Nephron (organoid): ENCODE results near the gene IFT88.

Experiments used
- H3K27ac Mint-ChIP-seq, 3 experiments: 2 replicates each; pipeline ENCODE4 v1.8.0; 2020; ENCODE audit warnings: mixed read lengths in 3 of 3, mild to moderate bottlenecking in 2 of 3, moderate library complexity in 1 of 3
- H3K27me3 Mint-ChIP-seq: 2 replicates; pipeline ENCODE4 v1.8.0; 2021; ENCODE audit warnings: low read depth, mild to moderate bottlenecking, moderate library complexity, mixed read lengths
- H3K36me3 Mint-ChIP-seq: 2 replicates; pipeline ENCODE4 v1.8.0; 2020; ENCODE audit warnings: low read depth, mixed read lengths
- H3K4me1 Mint-ChIP-seq: 2 replicates; pipeline ENCODE4 v1.8.0; 2020; ENCODE audit warnings: mixed read lengths
- H3K4me3 Mint-ChIP-seq, 3 experiments: 2 replicates each; pipeline ENCODE4 v1.8.0; 2020; ENCODE audit warnings: mild to moderate bottlenecking in 3 of 3, mixed read lengths in 3 of 3, moderate library complexity in 2 of 3
- H3K9me3 Mint-ChIP-seq: 2 replicates; pipeline ENCODE4 v1.8.0; 2020; ENCODE audit warnings: mixed read lengths
- TF ChIP-seq, protein P1 (sequence below), 3 experiments: fragments of 200-600 bp; sonication (generic); IDR thresholded peaks; one replicate each; pipeline ENCODE4 v1.5.0; 2021; ENCODE audit warnings: antibody characterized with exemption in 3 of 3; ENCODE audit not compliant: unreplicated experiment in 3 of 3

IFT88 gene

DNA sequence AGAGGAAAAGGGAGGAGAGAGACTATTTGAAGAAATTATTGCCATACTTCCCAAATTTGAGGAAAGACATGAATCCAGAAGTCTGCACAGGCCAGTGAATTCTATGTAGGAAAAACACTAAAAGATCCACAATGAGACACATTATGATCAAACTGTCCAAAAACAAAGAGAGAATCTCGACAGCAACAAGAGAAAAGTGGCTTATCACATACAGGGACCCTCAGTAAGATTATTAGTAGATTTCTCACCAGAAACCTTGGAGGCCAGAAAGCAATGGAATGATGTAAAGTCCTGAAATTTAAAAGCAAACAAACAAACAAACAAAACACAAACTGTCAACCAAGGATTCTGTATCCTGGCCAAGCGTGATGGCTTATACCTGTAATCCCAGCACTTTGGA is 80.8 kb downstream of the IFT88 start:
- Mint-ChIP-seq H3K4me1 (no peaks in the 10 kb centered on the region), H3K9me3 (peaks cover 13% of the 10 kb centered on the region), H3K27ac (no peak overlapping the region), H3K27me3 (no peaks in the 10 kb centered on the region), H3K36me3 (peaks cover 46% of the 10 kb centered on the region), H3K4me3 (no peak overlapping the region)
- TF ChIP-seq, protein P1, sequence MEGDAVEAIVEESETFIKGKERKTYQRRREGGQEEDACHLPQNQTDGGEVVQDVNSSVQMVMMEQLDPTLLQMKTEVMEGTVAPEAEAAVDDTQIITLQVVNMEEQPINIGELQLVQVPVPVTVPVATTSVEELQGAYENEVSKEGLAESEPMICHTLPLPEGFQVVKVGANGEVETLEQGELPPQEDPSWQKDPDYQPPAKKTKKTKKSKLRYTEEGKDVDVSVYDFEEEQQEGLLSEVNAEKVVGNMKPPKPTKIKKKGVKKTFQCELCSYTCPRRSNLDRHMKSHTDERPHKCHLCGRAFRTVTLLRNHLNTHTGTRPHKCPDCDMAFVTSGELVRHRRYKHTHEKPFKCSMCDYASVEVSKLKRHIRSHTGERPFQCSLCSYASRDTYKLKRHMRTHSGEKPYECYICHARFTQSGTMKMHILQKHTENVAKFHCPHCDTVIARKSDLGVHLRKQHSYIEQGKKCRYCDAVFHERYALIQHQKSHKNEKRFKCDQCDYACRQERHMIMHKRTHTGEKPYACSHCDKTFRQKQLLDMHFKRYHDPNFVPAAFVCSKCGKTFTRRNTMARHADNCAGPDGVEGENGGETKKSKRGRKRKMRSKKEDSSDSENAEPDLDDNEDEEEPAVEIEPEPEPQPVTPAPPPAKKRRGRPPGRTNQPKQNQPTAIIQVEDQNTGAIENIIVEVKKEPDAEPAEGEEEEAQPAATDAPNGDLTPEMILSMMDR (IDR thresholded peaks at IDR 0.05; ENCODE audit: unreplicated experiment in 3 of 3): no peak

DNA sequence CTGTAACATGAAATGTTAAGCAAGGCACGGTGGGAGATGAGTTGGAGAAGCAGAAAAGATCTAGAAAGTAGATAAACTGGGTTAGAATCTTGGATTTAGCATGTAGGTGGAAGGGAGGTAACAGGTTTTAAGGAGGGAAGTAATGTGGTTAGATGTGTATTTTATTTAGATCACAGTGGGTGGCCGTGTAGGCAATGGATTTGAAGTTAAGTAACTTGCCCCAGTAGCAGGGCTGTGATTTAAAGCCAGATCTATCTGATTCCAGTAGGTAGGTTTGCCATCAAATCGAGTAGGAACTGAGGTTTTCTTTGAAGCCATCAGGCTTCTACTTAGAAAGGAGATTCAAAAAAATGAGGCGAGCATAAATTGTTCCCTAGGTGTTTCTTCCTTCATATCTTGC is 86.0 kb downstream of the IFT88 start:
- H3K27ac Mint-ChIP-seq: no peak overlapping the region
- TF ChIP-seq, protein P1 (IDR thresholded peaks at IDR 0.05; ENCODE audit: unreplicated experiment in 3 of 3): no peak
- peaks cover 3% of the 10 kb centered on the region for H3K9me3 Mint-ChIP-seq
- peaks cover 28% of the 10 kb centered on the region for H3K36me3 Mint-ChIP-seq
- no peak overlapping the region for H3K4me3 Mint-ChIP-seq
- no peaks in the 10 kb centered on the region for H3K27me3 Mint-ChIP-seq
- H3K4me1 Mint-ChIP-seq: no peaks in the 10 kb centered on the region

DNA sequence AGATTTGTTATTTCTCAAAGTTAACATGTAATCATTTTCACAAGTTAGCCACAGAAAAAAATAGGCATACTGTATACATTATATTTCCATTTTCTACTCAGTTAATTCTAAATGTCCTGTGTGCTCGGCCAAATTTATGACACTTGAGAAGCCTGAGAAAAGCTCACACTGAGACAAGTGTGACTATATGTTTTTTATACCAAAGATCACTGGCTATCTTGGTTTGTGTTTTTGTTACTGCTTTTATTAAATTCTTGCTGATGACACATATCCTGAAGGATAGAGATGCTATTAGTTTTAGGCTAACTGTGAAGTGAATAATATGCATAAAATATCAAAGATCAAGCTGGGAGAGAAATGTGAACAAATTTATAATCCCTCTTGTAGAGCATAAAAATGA is 87.2 kb downstream of the IFT88 start:
- Mint-ChIP-seq H3K4me1 (no peaks in the 10 kb centered on the region), H3K27ac (no peak overlapping the region)

DNA sequence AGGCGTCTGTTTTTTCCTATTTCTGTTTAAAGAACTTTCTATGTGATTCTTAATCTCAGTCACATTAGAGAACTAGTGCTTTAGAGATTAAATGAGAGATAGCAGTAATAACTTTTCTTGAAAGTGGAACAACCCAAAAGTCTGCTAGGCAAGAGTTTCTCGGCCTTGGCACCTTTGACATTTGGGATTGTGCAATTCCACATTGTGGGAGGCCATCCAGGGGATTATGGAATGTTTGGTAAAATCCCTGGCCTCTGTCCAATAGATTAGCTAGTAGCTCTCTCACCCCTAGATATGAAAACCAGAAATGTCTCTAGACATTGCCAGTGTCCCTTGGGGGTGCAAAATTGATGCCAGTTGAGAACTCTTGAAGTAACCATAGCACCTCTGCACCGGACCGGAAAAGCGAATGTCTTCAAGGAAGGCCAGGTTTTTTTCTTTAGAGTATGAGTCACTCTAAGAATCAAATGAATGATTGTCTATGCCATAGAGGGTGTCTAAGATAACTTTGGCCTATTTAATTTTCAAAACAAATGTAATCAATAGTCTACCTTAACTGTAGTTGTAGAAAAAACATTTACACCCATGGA is 91.6 kb downstream of the IFT88 start:
- H3K4me3 Mint-ChIP-seq: no peak overlapping the region
- H3K27ac Mint-ChIP-seq: no peak overlapping the region
- H3K9me3 Mint-ChIP-seq: no peaks in the 10 kb centered on the region
- peaks cover 39% of the 10 kb centered on the region for H3K36me3 Mint-ChIP-seq
- H3K4me1 Mint-ChIP-seq: no peaks in the 10 kb centered on the region
- H3K27me3 Mint-ChIP-seq: no peaks in the 10 kb centered on the region
- TF ChIP-seq, protein P1 (IDR thresholded peaks at IDR 0.05; ENCODE audit: unreplicated experiment in 3 of 3): no peak

More for the DNA sequence above, 87.2 kb downstream of the IFT88 start:
- TF ChIP-seq, protein P1 (IDR thresholded peaks at IDR 0.05; ENCODE audit: unreplicated experiment in 3 of 3): no peak
- no peaks in the 10 kb centered on the region for H3K27me3 Mint-ChIP-seq
- peaks cover 3% of the 10 kb centered on the region for H3K9me3 Mint-ChIP-seq
- H3K4me3 Mint-ChIP-seq: no peak overlapping the region
- peaks cover 30% of the 10 kb centered on the region for H3K36me3 Mint-ChIP-seq

DNA sequence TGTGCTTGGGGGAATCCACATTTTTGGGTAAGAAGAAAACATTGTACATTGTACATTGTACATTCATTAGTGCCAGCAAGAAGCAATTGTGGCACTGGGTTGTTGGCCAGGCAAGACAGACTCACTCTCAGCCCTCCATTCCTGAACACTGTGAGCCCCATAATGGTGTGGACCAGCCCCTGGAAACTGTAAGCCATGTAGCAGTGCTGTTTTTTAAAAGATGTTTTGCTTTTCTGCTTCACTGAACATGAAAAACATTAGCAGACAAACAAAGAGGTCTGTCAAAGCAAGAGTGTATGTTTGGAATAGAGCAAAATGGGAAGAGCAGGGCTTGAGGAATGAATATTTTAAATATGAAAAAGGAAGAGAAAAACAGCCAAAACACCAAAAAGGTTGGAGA is 97.4 kb downstream of the IFT88 start:
- Mint-ChIP-seq H3K4me3 (no peak overlapping the region), H3K27me3 (no peaks in the 10 kb centered on the region), H3K36me3 (peaks cover 34% of the 10 kb centered on the region), H3K9me3 (no peaks in the 10 kb centered on the region), H3K27ac (no peak overlapping the region), H3K4me1 (no peaks in the 10 kb centered on the region)
- TF ChIP-seq, protein P1 (IDR thresholded peaks at IDR 0.05; ENCODE audit: unreplicated experiment in 3 of 3): no peak

DNA sequence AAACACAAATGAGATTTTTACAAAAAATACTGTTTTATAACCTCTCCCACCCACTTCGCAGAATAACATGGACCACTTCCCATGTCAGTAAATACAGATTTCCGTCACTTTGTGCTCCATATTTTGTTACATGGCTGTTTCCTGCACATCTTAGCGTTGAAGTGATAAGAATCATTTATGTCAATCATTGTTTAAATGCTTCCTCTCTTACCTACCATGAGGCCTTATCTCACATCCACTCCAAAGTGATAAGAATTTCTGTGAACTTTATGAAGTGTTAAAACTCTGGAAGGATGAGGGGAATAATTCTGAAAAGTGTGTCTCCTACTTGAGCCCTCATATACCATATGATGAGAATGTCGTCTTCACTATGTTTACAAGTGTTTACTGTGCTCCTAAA is 100.0 kb downstream of the IFT88 start:
- H3K27ac Mint-ChIP-seq: no peak overlapping the region
- TF ChIP-seq, protein P1 (IDR thresholded peaks at IDR 0.05; ENCODE audit: unreplicated experiment in 3 of 3): no peak
- no peaks in the 10 kb centered on the region for H3K9me3 Mint-ChIP-seq
- H3K27me3 Mint-ChIP-seq: no peaks in the 10 kb centered on the region
- peaks cover 31% of the 10 kb centered on the region for H3K36me3 Mint-ChIP-seq
- no peak overlapping the region for H3K4me3 Mint-ChIP-seq
- no peaks in the 10 kb centered on the region for H3K4me1 Mint-ChIP-seq
